Mucosa of descending colon (tissue), 3 donors: ENCODE data around the gene AP2A2. TPM values are rescaled to one million over a fixed set of nuclear protein-coding genes. Genes with fewer than 3 reads are reported as not detected.
A peak's percentile ranks its signal among the peaks of the same experiment; 100 is the strongest.

Experiments used
- ATAC-seq: fragments of 200-7000 bp; cut with Tn5 transposase; one replicate; pipeline ENCODE4 v1.9.1; 2020; ENCODE audit warnings: mild to moderate bottlenecking, moderate library complexity
- DNase-seq, 3 donors: peaks; one replicate each; pipeline ENCODE4 v3.0.0-alpha.2; 2020
- H3K36me3 ChIP-seq: fragments of 200-600 bp; one replicate; pipeline ENCODE4 v1.8.0; 2021; ENCODE audit warnings: low read depth, mild to moderate bottlenecking
- H3K4me1 ChIP-seq: fragments of 200-600 bp; one replicate; pipeline ENCODE4 v1.8.0; 2021; ENCODE audit warnings: low read depth, mild to moderate bottlenecking
- H3K4me3 ChIP-seq: fragments of 200-600 bp; one replicate; pipeline ENCODE4 v1.8.0; 2021; ENCODE audit warnings: mild to moderate bottlenecking
- H3K9me3 ChIP-seq: fragments of 200-600 bp; one replicate; pipeline ENCODE4 v1.8.0; 2021; ENCODE audit warnings: mild to moderate bottlenecking
- CTCF ChIP-seq: fragments of 200-600 bp; IDR thresholded peaks from one replicate; pipeline ENCODE4 v1.8.0; 2022; ENCODE audit warnings: antibody characterized with exemption, mild to moderate bottlenecking
- intact Hi-C, 2 donors: fragments of 100-400 bp; cut with DNase I in 1 of 2; cut with micrococcal nuclease in 1 of 2; formaldehyde crosslinking; loops; one replicate each; pipeline versions ENCODE4 v1.11.0 to v1.11.1; 2022; cut with DNase I, micrococcal nuclease
- total RNA-seq, 3 donors: library from RNA; stranded (reverse); fragmentation: NEBNext Ultra II Directional in 2 of 3; extraction: Animal tissue kit (Norgen Biotek cat#: 25700) in 2 of 3; gene quantifications; one replicate each; pipeline versions ENCODE4 v1.2.1 to v1.2.4, GENCODE V29; 2021 to 2023
- donor health status: DM: no; HTN: no; CAD: no; lungs with moderate emphysema.
- donor health status: DM: no; HTN: no; CAD: no.
- donor health status: DM: no; HTN: yes; CAD: no.

AP2A2 gene
- total RNA-seq, 3 donors from 2014 or later: 68.8 to 105 (median 99.5) TPM

- no peak for ATAC-seq
- DNase-seq: no peak
- H3K4me1 ChIP-seq: peaks cover 11% of the 10 kb centered on the region
- no peaks in the 10 kb centered on the region for H3K36me3 ChIP-seq
- no peak for TF ChIP-seq CTCF
- no peaks in the 10 kb centered on the region for H3K9me3 ChIP-seq
- intact Hi-C loops: no loop called here
- H3K4me3 ChIP-seq: no peak overlapping the region
Observed at GRCh38 chr11:909406-909805, 16.3 kb upstream of the AP2A2 start.

GRCh38 chr11:910044-910588 lies 15.6 kb upstream of the AP2A2 start:
- Histone ChIP-seq H3K9me3 (no peaks in the 10 kb centered on the region), H3K36me3 (no peaks in the 10 kb centered on the region), H3K4me1 (peaks cover 11% of the 10 kb centered on the region), H3K4me3 (peak overlapping the region; percentile 63)
- TF ChIP-seq CTCF: no peak
- DNase-seq (no peak), ATAC-seq (peak; percentile 33)
- intact Hi-C loops: no loop called here

- Histone ChIP-seq H3K4me1 (peaks cover 11% of the 10 kb centered on the region), H3K4me3 (peak within 1 kb of the TSS; percentile 63), H3K36me3 (no peaks in the 10 kb centered on the region), H3K9me3 (no peaks in the 10 kb centered on the region)
- TF ChIP-seq CTCF: no peak
- DNase-seq (peak; percentile 90 to 95 (median 92)), ATAC-seq (peak; percentile 97)
- intact Hi-C loops: no loop called here
Observed at GRCh38 chr11:910589-911030, 15.1 kb upstream of the AP2A2 start, which contains the start of gene CHID1. Gene CHID1 (minus strand): TSS chr11:910810. CDS start chr11:904816, 5,994 bp downstream.

DNA sequence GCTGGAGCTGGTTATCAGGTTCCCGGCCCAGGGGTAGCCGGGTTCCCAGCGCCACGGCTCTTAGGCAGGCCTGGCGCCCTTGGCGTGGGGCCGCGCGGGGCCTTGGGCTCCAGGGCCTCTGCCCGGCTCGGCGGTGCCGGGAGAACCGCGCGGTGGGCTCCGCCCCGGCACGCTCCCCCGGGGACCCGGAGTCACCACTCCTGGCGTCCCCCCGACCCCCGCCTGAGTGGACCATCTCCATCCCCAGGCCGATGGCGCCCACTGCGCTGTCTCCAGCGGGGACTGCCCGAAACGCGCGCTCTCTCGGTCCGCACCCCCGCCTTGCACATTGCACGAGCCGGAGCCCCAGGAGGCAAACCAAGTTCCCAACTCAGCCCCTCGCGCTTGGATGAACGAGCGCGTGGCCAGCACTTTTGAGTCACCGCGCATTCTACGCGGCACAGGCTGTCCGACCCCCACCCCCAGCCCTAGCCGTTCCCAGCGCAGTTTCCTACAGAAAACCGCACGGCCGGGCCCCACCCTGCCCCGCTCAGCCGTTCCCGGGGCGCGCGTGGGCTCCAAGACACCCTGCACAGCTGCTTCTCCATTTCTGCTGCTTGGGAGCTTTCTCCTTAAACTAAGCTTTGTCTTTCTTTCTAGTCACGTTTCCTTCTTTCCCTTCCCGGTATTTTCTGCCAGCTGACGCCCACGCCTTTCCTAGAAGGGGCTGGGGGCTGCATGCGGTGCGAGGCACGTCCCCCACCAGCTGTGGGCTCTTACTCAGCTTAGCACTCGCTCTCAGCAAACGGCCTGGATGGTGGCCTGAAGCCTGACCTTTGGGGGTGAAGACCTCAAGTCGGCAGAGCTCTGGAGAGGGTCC lies 14.4 kb upstream of the AP2A2 start:
- Histone ChIP-seq H3K4me3 (peak overlapping the region; percentile 63), H3K9me3 (no peaks in the 10 kb centered on the region), H3K4me1 (peaks cover 11% of the 10 kb centered on the region), H3K36me3 (no peaks in the 10 kb centered on the region)
- intact Hi-C loops: no loop called here
- DNase-seq (peak; percentile 41 to 72 (median 70)), ATAC-seq (peak; percentile 48)
- no peak for TF ChIP-seq CTCF

GRCh38 chr11:911890-912219 lies 13.8 kb upstream of the AP2A2 start:
- DNase-seq (no peak), ATAC-seq (no peak)
- Histone ChIP-seq H3K36me3 (no peaks in the 10 kb centered on the region), H3K4me3 (no peak overlapping the region), H3K4me1 (peaks cover 11% of the 10 kb centered on the region), H3K9me3 (no peaks in the 10 kb centered on the region)
- intact Hi-C loops: no loop called here
- TF ChIP-seq CTCF: no peak
